ENCODE measurements around the gene RAB43. TPM values are rescaled to one million over a fixed set of nuclear protein-coding genes. Genes with fewer than 3 reads are reported as not detected.

RAB43 gene
- total RNA-seq, 1 experiment from 2014 or later = 22.4 TPM

- Histone ChIP-seq H3K27ac (ENCODE audit: low read length) (no peak overlapping the region), H3K9me2 (replicated peaks; ENCODE audit: low read length) (no peaks in the 10 kb centered on the region), H3F3A (ENCODE audit: low read length, unreplicated experiment) (no peaks in the 10 kb centered on the region), H3K36me3 (ENCODE audit: low read depth, low read length) (no peaks in the 10 kb centered on the region), H2AFZ (ENCODE audit: low read length) (no peak overlapping the region), H3K4me1 (ENCODE audit: insufficient read depth, low read length) (no peaks in the 10 kb centered on the region), H3K9ac (ENCODE audit: low read length) (no peak overlapping the region), H4K20me1 (ENCODE audit: low read length) (no peaks in the 10 kb centered on the region), H3K4me2 (ENCODE audit: low read length) (no peak overlapping the region), H3K27me3 (ENCODE audit: low read length) (no peaks in the 10 kb centered on the region), H3K79me2 (ENCODE audit: low read length) (no peaks in the 10 kb centered on the region), H3K4me3 (ENCODE audit: low read length) (no peak overlapping the region), H3K9me3 (ENCODE audit: low read length) (no peaks in the 10 kb centered on the region)
- DNase-seq (no peak), ATAC-seq (no peak)
- ChIA-PET POLR2A (ENCODE audit: unreplicated experiment) (no interaction called here), CTCF (no interaction called here)
- BruUV-seq (replicated peaks) = no TSS peak
- TF ChIP-seq EZH2 (IDR thresholded peaks at IDR 0.05; ENCODE audit: low read length, unreplicated experiment) (no peak), CTCF (conservative IDR thresholded peaks at IDR 0.05; ENCODE audit: low read depth, low read length) (no peak)
- intact Hi-C loops (cut with micrococcal nuclease) = no loop called here
Observed at GRCh38 chr3:129065016-129065719, 56.4 kb downstream of the RAB43 start.

- intact Hi-C loops (cut with micrococcal nuclease) = no loop called here
- H3K4me1 ChIP-seq (ENCODE audit: insufficient read depth, low read length) = no peaks in the 10 kb centered on the region
- H3K27me3 ChIP-seq (ENCODE audit: low read length) = no peaks in the 10 kb centered on the region
- no peak overlapping the region for H3K27ac ChIP-seq (ENCODE audit: low read length)
- H3K79me2 ChIP-seq (ENCODE audit: low read length) = no peaks in the 10 kb centered on the region
- POLR2A ChIA-PET (ENCODE audit: unreplicated experiment) = no interaction called here
- TF ChIP-seq EZH2 (IDR thresholded peaks at IDR 0.05; ENCODE audit: low read length, unreplicated experiment) (no peak), CTCF (conservative IDR thresholded peaks at IDR 0.05; ENCODE audit: low read depth, low read length) (no peak), EZH2phosphoT487 (IDR thresholded peaks at IDR 0.05; ENCODE audit: borderline replicate concordance, low read length) (no peak)
- DNase-seq (no peak), ATAC-seq (no peak)
- no peaks in the 10 kb centered on the region for H3K36me3 ChIP-seq (ENCODE audit: low read depth, low read length)
- H3K4me3 ChIP-seq (ENCODE audit: low read length) = no peak overlapping the region
- no peaks in the 10 kb centered on the region for H3F3A ChIP-seq (ENCODE audit: low read length, unreplicated experiment)
- no peaks in the 10 kb centered on the region for H3K9me2 ChIP-seq (replicated peaks; ENCODE audit: low read length)
- H3K9ac ChIP-seq (ENCODE audit: low read length) = no peak overlapping the region
- no TSS peak for BruUV-seq (replicated peaks)
- H4K20me1 ChIP-seq (ENCODE audit: low read length) = no peaks in the 10 kb centered on the region
- CTCF ChIA-PET = no interaction called here
- no peaks in the 10 kb centered on the region for H3K9me3 ChIP-seq (ENCODE audit: low read length)
- no peak overlapping the region for H2AFZ ChIP-seq (ENCODE audit: low read length)
- no peak overlapping the region for H3K4me2 ChIP-seq (ENCODE audit: low read length)
Observed at GRCh38 chr3:129063841-129064482, 57.6 kb downstream of the RAB43 start.

GRCh38 chr3:129063091-129063640 lies 58.4 kb downstream of the RAB43 start:
- TF ChIP-seq CTCF (conservative IDR thresholded peaks at IDR 0.05; ENCODE audit: low read depth, low read length) (no peak), EZH2 (IDR thresholded peaks at IDR 0.05; ENCODE audit: low read length, unreplicated experiment) (no peak), EZH2phosphoT487 (IDR thresholded peaks at IDR 0.05; ENCODE audit: borderline replicate concordance, low read length) (no peak)
- no TSS peak for BruUV-seq (replicated peaks)

More at GRCh38 chr3:129063091-129063640, 58.4 kb downstream of the RAB43 start:
- ChIA-PET CTCF (no interaction called here), POLR2A (ENCODE audit: unreplicated experiment) (no interaction called here)
- Histone ChIP-seq H3K27me3 (ENCODE audit: low read length) (no peaks in the 10 kb centered on the region), H3K79me2 (ENCODE audit: low read length) (no peaks in the 10 kb centered on the region), H3K4me2 (ENCODE audit: low read length) (no peak overlapping the region), H3F3A (ENCODE audit: low read length, unreplicated experiment) (no peaks in the 10 kb centered on the region), H3K4me1 (ENCODE audit: insufficient read depth, low read length) (no peaks in the 10 kb centered on the region), H3K9ac (ENCODE audit: low read length) (no peak overlapping the region), H3K27ac (ENCODE audit: low read length) (no peak overlapping the region), H2AFZ (ENCODE audit: low read length) (no peak overlapping the region), H3K9me3 (ENCODE audit: low read length) (no peaks in the 10 kb centered on the region), H4K20me1 (ENCODE audit: low read length) (no peaks in the 10 kb centered on the region), H3K36me3 (ENCODE audit: low read depth, low read length) (no peaks in the 10 kb centered on the region), H3K9me2 (replicated peaks; ENCODE audit: low read length) (no peaks in the 10 kb centered on the region), H3K4me3 (ENCODE audit: low read length) (no peak overlapping the region)
- intact Hi-C loops (cut with micrococcal nuclease) = no loop called here
- ATAC-seq (no peak), DNase-seq (no peak)

Data from PC-3 (cell line).